IPS-18a (cell line): Measurements from ENCODE around the gene CYB561D1.

Experiments used
- H3K27ac ChIP-seq: one replicate; pipeline ENCODE4 v1.5.1; 2013; ENCODE audit warnings: low read length
- H3K27me3 ChIP-seq: one replicate; pipeline ENCODE4 v1.6.1; 2013; ENCODE audit warnings: mild to moderate bottlenecking, low read length; ENCODE audit not compliant: control insufficient read depth, insufficient read depth
- H3K36me3 ChIP-seq: one replicate; pipeline ENCODE4 v1.6.1; 2013; ENCODE audit warnings: low read depth, low read length; ENCODE audit not compliant: control insufficient read depth
- H3K4me1 ChIP-seq: one replicate; pipeline ENCODE4 v1.6.1; 2013; ENCODE audit warnings: low read depth, low read length; ENCODE audit not compliant: control insufficient read depth
- H3K4me3 ChIP-seq: one replicate; pipeline ENCODE4 v1.5.1; 2013; ENCODE audit warnings: low read length
- H3K9ac ChIP-seq: one replicate; pipeline ENCODE4 v1.6.1; 2013; ENCODE audit warnings: mild to moderate bottlenecking, low read length, moderate library complexity
- H3K9me3 ChIP-seq: one replicate; pipeline ENCODE4 v1.6.1; 2013; ENCODE audit warnings: low read depth, low read length; ENCODE audit not compliant: control insufficient read depth

CYB561D1 gene

DNA sequence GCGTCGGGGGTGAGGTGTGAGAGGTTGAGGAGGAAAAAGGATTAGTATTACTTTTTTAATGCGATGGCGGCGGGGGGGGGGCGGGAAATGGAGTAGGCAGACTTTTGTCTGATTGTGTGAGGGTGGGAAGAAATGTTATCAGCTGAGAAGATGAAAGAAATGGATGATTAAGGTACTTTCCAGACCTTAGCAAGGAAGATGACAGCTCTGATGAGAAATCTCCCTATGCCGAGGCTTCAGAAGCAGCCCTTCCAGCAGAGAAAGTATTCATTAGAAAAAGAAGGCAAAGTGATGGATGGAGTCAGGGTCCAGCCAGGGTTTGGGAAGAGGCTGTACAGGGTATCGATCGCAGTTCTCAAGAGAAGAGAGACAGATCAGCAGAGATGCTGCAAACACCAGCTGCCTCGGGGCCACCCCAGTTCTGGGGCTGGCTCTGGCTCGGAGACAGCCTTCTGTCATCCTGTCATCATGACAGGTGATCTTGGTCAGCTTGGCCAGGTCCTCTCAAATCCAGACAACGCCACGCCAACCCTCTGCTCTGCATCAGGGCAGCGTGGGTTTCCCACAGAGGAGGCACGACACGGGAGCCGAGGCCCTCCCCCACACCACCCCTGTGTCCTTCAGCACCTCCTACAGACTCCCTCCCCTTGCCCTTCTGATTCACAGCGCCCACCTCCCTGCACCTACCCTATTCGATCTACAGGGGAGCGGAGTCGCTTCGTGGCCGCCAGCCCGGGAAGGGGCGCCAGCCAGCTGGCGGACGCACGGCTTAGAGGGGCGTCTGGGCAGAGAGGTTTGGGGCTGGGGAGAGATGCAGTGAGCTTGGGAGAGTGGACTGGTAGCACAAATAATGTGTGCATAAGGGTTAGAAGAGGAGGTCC lies 10.9 kb upstream of the CYB561D1 start:
- Histone ChIP-seq H3K27ac (no peak overlapping the region), H3K4me3 (peak overlapping the region; percentile 86), H3K36me3 (no peaks in the 10 kb centered on the region), H3K27me3 (peaks cover 6% of the 10 kb centered on the region), H3K9ac (no peak overlapping the region), H3K4me1 (peaks cover 10% of the 10 kb centered on the region), H3K9me3 (no peaks in the 10 kb centered on the region)

- Histone ChIP-seq H3K36me3 (no peaks in the 10 kb centered on the region), H3K4me1 (peaks cover 10% of the 10 kb centered on the region), H3K9me3 (no peaks in the 10 kb centered on the region), H3K9ac (peak within 1 kb of the TSS; percentile 79), H3K27me3 (peaks cover 6% of the 10 kb centered on the region), H3K27ac (peak within 1 kb of the TSS; percentile 38), H3K4me3 (peak within 1 kb of the TSS; percentile 86)
Measured at GRCh38 chr1:109483672-109484518, 10.0 kb upstream of the CYB561D1 start, which contains the start of gene ATXN7L2. Gene ATXN7L2 (plus strand): TSS chr1:109483905. CDS start chr1:109483954, 49 bp downstream.

GRCh38 chr1:109484519-109484975 lies 9.3 kb upstream of the CYB561D1 start:
- H3K27me3 ChIP-seq: peaks cover 6% of the 10 kb centered on the region
- peaks cover 10% of the 10 kb centered on the region for H3K4me1 ChIP-seq
- H3K4me3 ChIP-seq: peak overlapping the region; percentile 79
- H3K36me3 ChIP-seq: peaks cover 5% of the 10 kb centered on the region
- H3K27ac ChIP-seq: no peak overlapping the region
- H3K9ac ChIP-seq: peak overlapping the region; percentile 79
- H3K9me3 ChIP-seq: no peaks in the 10 kb centered on the region

- H3K4me3 ChIP-seq: peak overlapping the region; percentile 79
- H3K9ac ChIP-seq: peak overlapping the region; percentile 79
- no peak overlapping the region for H3K27ac ChIP-seq
- H3K36me3 ChIP-seq: peaks cover 5% of the 10 kb centered on the region
- H3K27me3 ChIP-seq: peaks cover 6% of the 10 kb centered on the region
- peaks cover 10% of the 10 kb centered on the region for H3K4me1 ChIP-seq
- H3K9me3 ChIP-seq: no peaks in the 10 kb centered on the region
Measured at GRCh38 chr1:109485001-109485400, 8.9 kb upstream of the CYB561D1 start.

DNA sequence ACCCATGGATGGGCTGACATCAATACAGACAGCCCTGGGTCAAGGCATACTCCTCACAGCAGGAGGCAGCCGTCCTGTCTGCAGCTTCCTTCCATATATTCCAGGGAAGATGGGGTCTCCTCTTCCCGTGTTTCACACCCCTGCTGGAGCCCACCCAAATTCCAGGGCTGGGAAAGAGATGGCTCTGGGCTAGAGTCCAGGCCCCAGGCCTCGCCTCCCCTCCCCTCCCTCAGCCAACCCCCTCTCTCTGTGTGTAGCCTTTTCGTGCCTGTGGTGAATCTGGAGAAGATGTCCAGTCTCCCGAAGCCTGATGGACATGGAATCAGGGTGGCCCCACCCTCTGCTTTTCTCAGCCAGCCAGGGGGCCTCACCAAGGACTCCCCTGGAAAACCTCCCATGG lies 6.6 kb upstream of the CYB561D1 start:
- no peaks in the 10 kb centered on the region for H3K9me3 ChIP-seq
- H3K4me1 ChIP-seq: peaks cover 10% of the 10 kb centered on the region
- H3K36me3 ChIP-seq: peaks cover 9% of the 10 kb centered on the region
- no peak overlapping the region for H3K4me3 ChIP-seq
- peaks cover 2% of the 10 kb centered on the region for H3K27me3 ChIP-seq
- H3K9ac ChIP-seq: no peak overlapping the region
- no peak overlapping the region for H3K27ac ChIP-seq

DNA sequence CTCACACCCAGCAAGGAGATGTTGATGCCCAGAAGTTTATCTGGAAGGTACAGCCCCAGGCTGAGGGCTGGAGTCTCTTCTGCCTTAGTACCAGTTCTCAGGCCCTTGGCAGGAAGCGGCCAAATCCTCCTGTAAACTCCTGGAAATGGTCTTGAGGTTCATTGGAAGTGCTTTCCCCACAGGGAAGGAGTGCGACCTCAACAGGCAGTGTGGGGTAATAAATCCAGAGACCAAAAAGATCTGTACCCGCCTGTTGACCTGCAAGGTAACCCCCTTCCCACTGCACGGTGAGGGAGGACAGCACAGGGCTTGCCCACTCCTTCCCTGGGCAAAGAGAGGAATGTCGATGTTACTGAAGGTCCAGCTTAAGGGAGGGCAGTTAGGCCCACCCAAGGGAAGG lies 5.7 kb upstream of the CYB561D1 start:
- Histone ChIP-seq H3K36me3 (peaks cover 9% of the 10 kb centered on the region), H3K4me3 (no peak overlapping the region), H3K9me3 (no peaks in the 10 kb centered on the region), H3K27me3 (no peaks in the 10 kb centered on the region), H3K9ac (no peak overlapping the region), H3K27ac (no peak overlapping the region), H3K4me1 (peaks cover 6% of the 10 kb centered on the region)

DNA sequence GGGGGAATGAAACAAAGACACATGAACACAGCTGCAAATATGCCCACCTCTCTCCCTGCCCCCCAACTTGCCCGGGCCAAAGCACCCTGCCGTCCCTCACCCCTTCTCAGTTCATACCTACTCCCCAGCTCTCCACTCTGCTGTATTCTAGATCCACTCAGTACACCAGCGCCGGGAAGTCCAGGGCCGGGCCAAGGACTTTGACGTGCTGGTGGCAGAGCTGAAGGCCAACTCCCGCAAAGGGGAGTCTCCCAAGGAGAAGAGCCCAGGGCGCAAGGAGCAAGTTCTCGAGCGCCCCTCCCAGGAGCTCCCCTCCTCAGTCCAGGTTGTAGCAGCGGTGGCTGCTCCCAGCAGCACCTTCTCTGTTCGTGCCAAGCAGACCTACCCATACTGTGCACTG lies 5.2 kb upstream of the CYB561D1 start:
- Histone ChIP-seq H3K4me1 (peaks cover 9% of the 10 kb centered on the region), H3K36me3 (peaks cover 9% of the 10 kb centered on the region), H3K27ac (no peak overlapping the region), H3K9ac (no peak overlapping the region), H3K9me3 (no peaks in the 10 kb centered on the region), H3K4me3 (no peak overlapping the region), H3K27me3 (no peaks in the 10 kb centered on the region)

DNA sequence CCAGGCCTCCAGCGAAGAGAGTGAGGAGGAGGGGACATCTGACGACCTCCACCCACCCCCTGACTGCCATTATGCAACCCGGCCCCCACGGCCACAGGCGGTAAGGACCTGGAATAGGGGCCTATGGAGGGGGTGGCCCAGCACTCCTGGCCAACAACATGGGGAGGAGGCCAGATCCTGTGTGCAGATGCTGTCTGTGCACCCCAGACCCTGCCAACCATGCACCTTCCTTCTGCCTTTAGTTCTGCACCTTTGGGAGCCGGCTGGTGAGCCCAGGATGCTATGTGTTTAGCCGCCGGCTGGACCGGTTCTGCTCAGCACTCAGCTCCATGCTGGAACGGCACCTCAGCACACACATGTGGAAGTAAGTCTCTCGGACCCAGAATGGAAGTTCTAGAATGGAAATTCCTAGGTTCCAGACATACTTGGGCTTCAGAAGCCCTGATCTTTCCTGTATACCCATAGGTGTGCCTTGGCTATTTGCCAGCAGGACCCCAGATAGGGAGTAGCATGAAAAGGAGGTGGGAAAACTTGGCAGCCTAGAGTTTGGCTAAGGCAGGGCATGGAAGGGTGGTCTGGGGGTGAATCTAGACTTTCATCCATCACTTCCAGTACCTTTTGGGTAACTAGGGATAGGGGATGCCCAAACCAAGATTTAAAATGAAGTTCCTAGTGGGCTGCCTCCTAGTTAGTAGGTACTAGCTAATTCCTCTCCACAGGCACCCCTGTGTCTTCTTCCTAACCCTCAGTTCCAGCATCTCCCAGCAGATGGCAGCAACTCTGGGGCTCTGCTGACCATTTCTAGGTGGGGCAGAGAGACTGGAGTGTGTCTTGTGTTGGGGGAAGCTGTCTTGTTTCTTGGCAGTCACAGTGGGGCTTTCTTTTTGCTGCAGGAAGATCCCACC lies 3.6 kb upstream of the CYB561D1 start:
- no peaks in the 10 kb centered on the region for H3K27me3 ChIP-seq
- H3K4me1 ChIP-seq: peaks cover 8% of the 10 kb centered on the region
- H3K27ac ChIP-seq: no peak overlapping the region
- no peak overlapping the region for H3K4me3 ChIP-seq
- H3K9ac ChIP-seq: no peak overlapping the region
- H3K9me3 ChIP-seq: no peaks in the 10 kb centered on the region
- peaks cover 9% of the 10 kb centered on the region for H3K36me3 ChIP-seq

DNA sequence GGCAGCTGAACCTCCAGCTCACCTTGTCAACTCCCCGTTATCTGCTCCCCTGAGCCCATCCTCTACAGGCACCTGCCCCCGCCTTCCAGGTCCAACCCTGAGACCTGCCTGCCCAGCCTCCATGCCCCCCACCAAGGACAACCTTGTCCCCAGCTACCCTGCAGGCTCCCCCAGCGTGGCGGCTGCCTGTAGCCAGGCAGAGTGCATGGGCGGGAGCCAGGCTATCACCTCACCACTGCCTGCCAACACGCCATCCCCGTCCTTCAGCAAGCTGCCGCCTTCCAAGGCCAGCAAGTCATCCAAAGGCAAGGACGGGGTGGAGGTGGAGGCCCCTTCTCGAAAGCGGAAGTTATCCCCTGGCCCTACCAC lies 3.0 kb upstream of the CYB561D1 start:
- Histone ChIP-seq H3K9ac (no peak overlapping the region), H3K4me1 (peaks cover 4% of the 10 kb centered on the region), H3K27ac (no peak overlapping the region), H3K36me3 (peaks cover 9% of the 10 kb centered on the region), H3K9me3 (no peaks in the 10 kb centered on the region), H3K27me3 (no peaks in the 10 kb centered on the region), H3K4me3 (no peak overlapping the region)

DNA sequence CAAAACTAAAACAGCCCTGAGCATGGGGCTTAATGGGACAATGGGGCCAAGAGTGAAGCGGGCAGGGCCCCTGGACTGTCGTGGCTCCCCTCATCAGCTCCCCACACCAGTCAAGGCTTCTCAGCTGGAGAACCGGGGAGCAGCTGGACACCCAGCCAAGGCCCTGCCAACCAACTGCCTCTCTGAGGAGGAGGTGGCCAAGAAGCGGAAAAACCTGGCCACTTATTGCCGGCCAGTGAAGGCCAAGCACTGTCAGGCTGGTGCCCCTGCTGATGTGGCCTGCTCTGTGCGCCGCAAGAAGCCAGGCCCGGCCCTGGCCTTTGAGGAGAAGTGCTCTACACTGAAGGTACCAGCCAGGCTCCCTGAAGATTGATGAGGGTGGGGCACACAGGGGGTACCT lies 2.5 kb upstream of the CYB561D1 start:
- no peak overlapping the region for H3K9ac ChIP-seq
- peaks cover 4% of the 10 kb centered on the region for H3K4me1 ChIP-seq
- H3K9me3 ChIP-seq: no peaks in the 10 kb centered on the region
- H3K27ac ChIP-seq: no peak overlapping the region
- H3K27me3 ChIP-seq: no peaks in the 10 kb centered on the region
- H3K36me3 ChIP-seq: peaks cover 9% of the 10 kb centered on the region
- no peak overlapping the region for H3K4me3 ChIP-seq

- Histone ChIP-seq H3K9me3 (no peaks in the 10 kb centered on the region), H3K4me1 (peaks cover 4% of the 10 kb centered on the region), H3K36me3 (peaks cover 9% of the 10 kb centered on the region), H3K27ac (no peak overlapping the region), H3K9ac (no peak overlapping the region), H3K4me3 (no peak overlapping the region), H3K27me3 (no peaks in the 10 kb centered on the region)
Measured at GRCh38 chr1:109492779-109493178, 1.1 kb upstream of the CYB561D1 start.
